Vagina (tissue), 2 donors: Measurements from ENCODE around the gene IL1R2. TPM values are rescaled to one million over a fixed set of nuclear protein-coding genes. Genes with fewer than 3 reads are reported as not detected.

Experiments used
- DNase-seq, 2 donors: peaks; one replicate each; pipeline ENCODE4 v3.0.0-alpha.2; 2017; ENCODE audit errors: extremely low spot score in 2 of 2
- H3K27ac ChIP-seq: fragments of 200-600 bp; sonication (generic); one replicate; pipeline ENCODE4 v1.5.1; 2019
- H3K27me3 ChIP-seq: fragments of 200-600 bp; sonication (generic); one replicate; pipeline ENCODE4 v1.5.1; 2019
- H3K36me3 ChIP-seq, 2 donors: fragments of 200-600 bp; sonication (generic); one replicate each; pipeline ENCODE4 v1.5.1; 2017 to 2019
- H3K4me1 ChIP-seq: fragments of 200-600 bp; sonication (generic); one replicate; pipeline ENCODE4 v1.5.1; 2019
- H3K4me3 ChIP-seq, 2 donors: fragments of 200-600 bp; sonication (generic); 1 replicate in 1 of 2; 2 replicates in 1 of 2; pipeline ENCODE4 v1.5.1; 2016 to 2019
- H3K9me3 ChIP-seq: fragments of 200-600 bp; sonication (generic); one replicate; pipeline ENCODE4 v1.5.1; 2019
- POLR2A ChIP-seq, 2 donors: fragments of 450-650 bp; IDR thresholded peaks; one replicate each; pipeline ENCODE4 v1.6.1; 2017; ENCODE audit warnings: antibody characterized with exemption in 2 of 2, mild to moderate bottlenecking in 2 of 2, moderate library complexity in 2 of 2
- POLR2AphosphoS5 ChIP-seq, 2 donors: sonication (generic); formaldehyde crosslinking; IDR thresholded peaks; one replicate each; pipeline ENCODE4 v1.9.0; 2017; ENCODE audit warnings: antibody characterized with exemption in 2 of 2, mild to moderate bottlenecking in 2 of 2, low read depth in 1 of 2; ENCODE audit not compliant: insufficient read depth in 1 of 2
- intact Hi-C: fragments of 100-400 bp; cut with DNase I; formaldehyde crosslinking; loops from one replicate; pipeline ENCODE4 v1.15.1; 2023
- total RNA-seq: library from RNA; depleted of rRNA; stranded (reverse); fragments of >200 nt; gene quantifications from one replicate; pipeline ENCODE4 v1.2.3, GENCODE V29; 2016
- TF ChIP-seq, protein P1 (sequence below), 3 experiments: fragments of 450-650 bp in 2 of 3; fragments of 200-600 bp in 1 of 3; sonication (generic) in 1 of 3; IDR thresholded peaks; one replicate each; pipeline ENCODE4 v1.5.1; 2017 to 2019; ENCODE audit warnings: antibody characterized with exemption in 3 of 3, mild to moderate bottlenecking in 2 of 3, moderate library complexity in 2 of 3

IL1R2 gene
- total RNA-seq, 1 donor from 2014 or later = 63.3 TPM

GRCh38 chr2:102010902-102011301, 19.1 kb downstream of the IL1R2 start:
- H3K27ac ChIP-seq = no peak overlapping the region

GRCh38 chr2:102012061-102012614, 20.4 kb downstream of the IL1R2 start:
- Histone ChIP-seq H3K9me3 (no peaks in the 10 kb centered on the region), H3K27me3 (no peaks in the 10 kb centered on the region), H3K27ac (no peak overlapping the region), H3K4me3 (no peak overlapping the region), H3K4me1 (no peaks in the 10 kb centered on the region), H3K36me3 (no peaks in the 10 kb centered on the region)
- intact Hi-C loops = no loop called here
- DNase-seq = no peak
- no peak for TF ChIP-seq POLR2A (IDR thresholded peaks at IDR 0.05)
- TF ChIP-seq, protein P1, sequence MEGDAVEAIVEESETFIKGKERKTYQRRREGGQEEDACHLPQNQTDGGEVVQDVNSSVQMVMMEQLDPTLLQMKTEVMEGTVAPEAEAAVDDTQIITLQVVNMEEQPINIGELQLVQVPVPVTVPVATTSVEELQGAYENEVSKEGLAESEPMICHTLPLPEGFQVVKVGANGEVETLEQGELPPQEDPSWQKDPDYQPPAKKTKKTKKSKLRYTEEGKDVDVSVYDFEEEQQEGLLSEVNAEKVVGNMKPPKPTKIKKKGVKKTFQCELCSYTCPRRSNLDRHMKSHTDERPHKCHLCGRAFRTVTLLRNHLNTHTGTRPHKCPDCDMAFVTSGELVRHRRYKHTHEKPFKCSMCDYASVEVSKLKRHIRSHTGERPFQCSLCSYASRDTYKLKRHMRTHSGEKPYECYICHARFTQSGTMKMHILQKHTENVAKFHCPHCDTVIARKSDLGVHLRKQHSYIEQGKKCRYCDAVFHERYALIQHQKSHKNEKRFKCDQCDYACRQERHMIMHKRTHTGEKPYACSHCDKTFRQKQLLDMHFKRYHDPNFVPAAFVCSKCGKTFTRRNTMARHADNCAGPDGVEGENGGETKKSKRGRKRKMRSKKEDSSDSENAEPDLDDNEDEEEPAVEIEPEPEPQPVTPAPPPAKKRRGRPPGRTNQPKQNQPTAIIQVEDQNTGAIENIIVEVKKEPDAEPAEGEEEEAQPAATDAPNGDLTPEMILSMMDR (IDR thresholded peaks at IDR 0.05) = no peak
- no peak for TF ChIP-seq POLR2AphosphoS5 (IDR thresholded peaks at IDR 0.05; ENCODE audit: insufficient read depth in 1 of 2, low read depth in 1 of 2)

More at GRCh38 chr2:102010902-102011301, 19.1 kb downstream of the IL1R2 start:
- Histone ChIP-seq H3K9me3 (no peaks in the 10 kb centered on the region), H3K27me3 (no peaks in the 10 kb centered on the region), H3K36me3 (no peaks in the 10 kb centered on the region), H3K4me3 (no peak overlapping the region), H3K4me1 (peaks cover 6% of the 10 kb centered on the region)
- TF ChIP-seq POLR2AphosphoS5 (IDR thresholded peaks at IDR 0.05; ENCODE audit: insufficient read depth in 1 of 2, low read depth in 1 of 2) = no peak
- TF ChIP-seq POLR2A (IDR thresholded peaks at IDR 0.05) = no peak
- TF ChIP-seq, protein P1 (IDR thresholded peaks at IDR 0.05) = no peak
- intact Hi-C loops = no loop called here
- DNase-seq = no peak

DNA sequence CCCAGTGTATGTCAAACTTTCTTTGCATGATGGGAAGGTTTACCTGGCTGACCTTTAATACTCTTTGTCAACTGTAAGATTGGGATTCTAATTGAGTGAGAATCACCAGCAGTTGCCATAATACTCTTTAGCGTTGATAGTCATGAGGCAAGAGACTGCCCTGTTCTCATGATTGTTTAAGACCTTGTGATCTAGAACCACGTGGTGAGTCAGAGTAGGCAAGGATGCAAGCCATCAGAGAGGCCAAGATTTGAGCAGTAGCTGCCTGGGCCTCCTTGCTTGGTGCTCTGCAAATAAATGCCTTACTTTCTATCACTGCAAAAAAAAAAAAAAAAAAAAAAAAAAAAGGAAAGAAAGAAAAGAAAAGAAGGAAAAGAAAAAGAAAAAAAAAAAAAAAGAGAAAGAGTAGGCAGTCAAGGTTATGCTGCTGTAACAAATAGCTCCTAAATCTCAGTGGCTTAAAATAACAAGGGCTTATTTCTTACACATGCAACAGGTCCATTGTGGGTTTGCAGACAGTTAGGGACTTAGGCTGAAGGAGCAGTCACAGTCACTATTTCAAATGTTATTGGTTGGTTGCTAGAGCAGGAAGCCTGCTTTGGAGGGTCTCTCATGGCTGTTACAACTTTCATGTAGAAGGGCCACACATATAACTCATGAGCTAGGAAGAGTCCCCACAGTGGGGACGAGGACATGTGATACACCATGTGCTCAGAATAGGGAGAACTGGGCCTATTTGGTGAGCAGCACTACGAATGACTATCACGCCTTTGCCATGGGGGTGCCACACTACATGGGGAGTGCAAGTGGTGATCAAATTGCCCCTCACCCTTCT, 21.7 kb downstream of the IL1R2 start:
- no peaks in the 10 kb centered on the region for H3K36me3 ChIP-seq
- H3K27ac ChIP-seq = no peak overlapping the region
- no peak overlapping the region for H3K4me3 ChIP-seq
- no peaks in the 10 kb centered on the region for H3K27me3 ChIP-seq
- intact Hi-C loops = loop anchor here (2.0 kb wide), 1 partner anchor 223 kb away; no protein-coding TSS in a partner anchor
- no peak for DNase-seq
- no peaks in the 10 kb centered on the region for H3K9me3 ChIP-seq
- TF ChIP-seq POLR2A (IDR thresholded peaks at IDR 0.05) = no peak
- TF ChIP-seq, protein P1 (IDR thresholded peaks at IDR 0.05) = no peak
- TF ChIP-seq POLR2AphosphoS5 (IDR thresholded peaks at IDR 0.05; ENCODE audit: insufficient read depth in 1 of 2, low read depth in 1 of 2) = no peak
- H3K4me1 ChIP-seq = no peaks in the 10 kb centered on the region

DNA sequence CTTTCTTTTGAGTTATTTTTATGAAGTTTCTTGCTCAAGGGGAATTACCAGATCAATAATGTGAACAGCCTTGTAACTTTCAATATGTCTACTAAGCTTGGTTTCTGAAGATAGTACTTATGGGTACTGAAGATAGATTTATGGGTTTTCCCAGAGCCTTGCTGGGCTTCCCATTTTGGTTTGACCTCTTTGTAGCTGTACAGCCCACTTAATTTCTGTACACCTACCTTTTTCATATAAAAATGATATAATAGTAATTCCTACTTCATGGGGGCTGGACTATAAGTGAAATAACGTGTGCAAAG, 22.2 kb downstream of the IL1R2 start:
- DNase-seq = no peak
- TF ChIP-seq, protein P1 (IDR thresholded peaks at IDR 0.05) = no peak
- no peak for TF ChIP-seq POLR2A (IDR thresholded peaks at IDR 0.05)
- no peak for TF ChIP-seq POLR2AphosphoS5 (IDR thresholded peaks at IDR 0.05; ENCODE audit: insufficient read depth in 1 of 2, low read depth in 1 of 2)
- intact Hi-C loops = loop anchor here (2.0 kb wide), 1 partner anchor 223 kb away; no protein-coding TSS in a partner anchor
- Histone ChIP-seq H3K4me1 (no peaks in the 10 kb centered on the region), H3K9me3 (no peaks in the 10 kb centered on the region), H3K27me3 (no peaks in the 10 kb centered on the region), H3K36me3 (no peaks in the 10 kb centered on the region), H3K27ac (no peak overlapping the region), H3K4me3 (no peak overlapping the region)

GRCh38 chr2:102015399-102015798, 23.6 kb downstream of the IL1R2 start:
- DNase-seq = no peak
- Histone ChIP-seq H3K27ac (no peak overlapping the region), H3K36me3 (no peaks in the 10 kb centered on the region), H3K9me3 (no peaks in the 10 kb centered on the region), H3K27me3 (no peaks in the 10 kb centered on the region), H3K4me3 (no peak overlapping the region), H3K4me1 (peaks cover 2% of the 10 kb centered on the region)
- TF ChIP-seq POLR2A (IDR thresholded peaks at IDR 0.05) = no peak
- intact Hi-C loops = loop anchor here (2.0 kb wide), 1 partner anchor 221 kb away; no protein-coding TSS in a partner anchor
